Amniotic stem cell (primary cell): Measurements from ENCODE around the gene LCE1D.

Source experiments
- DNase-seq: peaks from one replicate; lab custom pipeline; 2025; lab: John Stamatoyannopoulos, UW

LCE1D gene

GRCh38 chr1:152817309-152817708 lies 20.8 kb downstream of the LCE1D start:
- no peak for DNase-seq

GRCh38 chr1:152823294-152823693 lies 26.8 kb downstream of the LCE1D start:
- DNase-seq = no peak

- no peak for DNase-seq
Observed at GRCh38 chr1:152824964-152825363, 28.4 kb downstream of the LCE1D start.

GRCh38 chr1:152827173-152827572 lies 30.7 kb downstream of the LCE1D start, which contains the start of gene LCE1A:
TSS of gene LCE1A (plus strand) at chr1:152827473. CDS start at chr1:152827473, 0 bp downstream.
- no peak for DNase-seq

- DNase-seq = no peak
Observed at GRCh38 chr1:152836870-152837269, 40.3 kb downstream of the LCE1D start.

GRCh38 chr1:152842556-152842955 lies 46.0 kb downstream of the LCE1D start, which contains the start of gene LCE6A:
TSS of gene LCE6A (plus strand) at chr1:152842856. CDS start at chr1:152843521, 665 bp downstream.
- DNase-seq = no peak
